GM23338 (cell line): ENCODE measurements around the gene KIF6. TPM values are rescaled to one million over a fixed set of nuclear protein-coding genes. Genes with fewer than 3 reads are reported as not detected.

Experiments
- ATAC-seq: fragments of 200-7000 bp; cut with Tn5 transposase; 3 replicates; pipeline ENCODE4 v1.9.1; 2020
- DNase-seq: peaks from one replicate; pipeline ENCODE4 v3.0.0-alpha.2; 2015; ENCODE audit warnings: low spot score
- H2AFZ ChIP-seq: fragments of 200-600 bp; sonication (generic); 2 replicates; pipeline ENCODE4 v1.8.0; 2016; ENCODE audit warnings: antibody characterized with exemption, mild to moderate bottlenecking, moderate library complexity
- H3F3A ChIP-seq: fragments of 200-600 bp; sonication (generic); replicated peaks from 2 replicates; pipeline ENCODE4 v1.8.0; 2017; ENCODE audit warnings: antibody characterized with exemption, mixed run types, low read depth
- H3K27ac ChIP-seq: fragments of 200-600 bp; sonication (generic); 2 replicates; pipeline ENCODE4 v1.6.1; 2016; ENCODE audit warnings: low read depth
- H3K27me3 ChIP-seq: fragments of 200-600 bp; sonication (generic); 2 replicates; pipeline ENCODE4 v1.8.0; 2016; ENCODE audit warnings: mild to moderate bottlenecking, mixed run types, moderate library complexity; ENCODE audit not compliant: insufficient read depth
- H3K36me3 ChIP-seq: fragments of 200-600 bp; sonication (generic); 2 replicates; pipeline ENCODE4 v1.8.0; 2016; ENCODE audit warnings: mild to moderate bottlenecking; ENCODE audit not compliant: insufficient read depth
- H3K4me1 ChIP-seq: fragments of 200-600 bp; sonication (generic); 2 replicates; pipeline ENCODE4 v1.8.0; 2016; ENCODE audit warnings: mild to moderate bottlenecking, moderate library complexity; ENCODE audit not compliant: insufficient read depth
- H3K4me2 ChIP-seq: fragments of 200-600 bp; sonication (generic); 2 replicates; pipeline ENCODE4 v1.7.1; 2017; ENCODE audit warnings: mixed run types
- H3K4me3 ChIP-seq: fragments of 200-600 bp; sonication (generic); 2 replicates; pipeline ENCODE4 v1.6.1; 2016; ENCODE audit warnings: mixed run types
- H3K79me2 ChIP-seq: fragments of 200-600 bp; sonication (generic); replicated peaks from 2 replicates; pipeline ENCODE4 v1.8.0; 2017; ENCODE audit warnings: mild to moderate bottlenecking; ENCODE audit not compliant: insufficient read depth
- H3K9me2 ChIP-seq: fragments of 200-600 bp; sonication (generic); 2 replicates; pipeline ENCODE4 v1.8.0; 2017; ENCODE audit not compliant: insufficient read depth
- H4K20me1 ChIP-seq: fragments of 200-600 bp; sonication (generic); replicated peaks from 2 replicates; pipeline ENCODE4 v1.8.0; 2017; ENCODE audit warnings: mild to moderate bottlenecking; ENCODE audit not compliant: insufficient read depth
- H3K27ac Mint-ChIP-seq: 2 replicates; pipeline ENCODE4 v1.8.0; 2020; ENCODE audit warnings: inconsistent platforms, mild to moderate bottlenecking, moderate library complexity, mixed read lengths
- H3K27me3 Mint-ChIP-seq: 3 replicates; pipeline ENCODE4 v1.8.0; 2022; ENCODE audit warnings: low read depth, mild to moderate bottlenecking, moderate library complexity, mixed read lengths, inconsistent platforms; ENCODE audit not compliant: insufficient read depth, poor library complexity
- H3K36me3 Mint-ChIP-seq: 3 replicates; pipeline ENCODE4 v1.8.0; 2021; ENCODE audit warnings: low read depth, mild to moderate bottlenecking, inconsistent platforms, moderate library complexity, mixed read lengths
- H3K4me1 Mint-ChIP-seq: 3 replicates; pipeline ENCODE4 v1.8.0; 2020; ENCODE audit warnings: mild to moderate bottlenecking, inconsistent platforms, mixed read lengths
- H3K4me3 Mint-ChIP-seq: 3 replicates; pipeline ENCODE4 v1.8.0; 2021; ENCODE audit warnings: moderate library complexity, mild to moderate bottlenecking, inconsistent platforms, mixed read lengths
- H3K9me3 Mint-ChIP-seq: 3 replicates; pipeline ENCODE4 v1.8.0; 2020; ENCODE audit warnings: moderate library complexity, mild to moderate bottlenecking, inconsistent platforms, mixed read lengths
- CREB1 ChIP-seq: fragments of 250-450 bp; sonication (Bioruptor Pico); IDR thresholded peaks from 2 replicates; pipeline ENCODE4 v1.5.0; 2020; ENCODE audit warnings: low read depth, mild to moderate bottlenecking, moderate library complexity
- CTCF ChIP-seq, 2 experiments: fragments of 200-600 bp in 1 of 2; sonication (generic) in 1 of 2; conservative IDR thresholded peaks; 2 replicates each; pipeline versions ENCODE4 v1.5.1 to v1.6.1; 2016 to 2017; ENCODE audit warnings: antibody characterized with exemption in 2 of 2, low read depth in 2 of 2, mild to moderate bottlenecking in 2 of 2, moderate library complexity in 1 of 2
- ETS1 ChIP-seq: IDR thresholded peaks from 2 replicates; pipeline ENCODE4 v1.6.1; 2016; ENCODE audit warnings: antibody characterized with exemption
- EZH2 ChIP-seq: fragments of 200-600 bp; sonication (generic); IDR thresholded peaks from one replicate; pipeline ENCODE4 v1.8.0; 2017; ENCODE audit warnings: antibody characterized with exemption, mild to moderate bottlenecking, low read depth; ENCODE audit not compliant: unreplicated experiment
- EZH2phosphoT487 ChIP-seq: fragments of 200-600 bp; sonication (generic); IDR thresholded peaks from one replicate; pipeline ENCODE4 v1.8.1; 2018; ENCODE audit warnings: antibody characterized with exemption; ENCODE audit not compliant: unreplicated experiment
- NANOG ChIP-seq: IDR thresholded peaks from 2 replicates; pipeline ENCODE4 v1.6.1; 2016; ENCODE audit warnings: antibody characterized with exemption, borderline replicate concordance
- POLR2AphosphoS5 ChIP-seq: IDR thresholded peaks from 2 replicates; pipeline ENCODE4 v1.6.1; 2016; ENCODE audit warnings: antibody characterized with exemption, low read depth
- REST ChIP-seq: IDR thresholded peaks from one replicate; pipeline ENCODE4 v1.6.1; 2018; ENCODE audit warnings: antibody characterized with exemption; ENCODE audit not compliant: unreplicated experiment
- ZNF114 ChIP-seq: fragments of 250-450 bp; sonication (Bioruptor Pico); IDR thresholded peaks from 2 replicates; pipeline ENCODE4 v1.5.0; 2020; ENCODE audit warnings: mild to moderate bottlenecking, moderate library complexity
- ZNF331 ChIP-seq: fragments of 250-450 bp; sonication (Bioruptor Pico); IDR thresholded peaks from 2 replicates; pipeline ENCODE4 v1.5.0; 2020; ENCODE audit warnings: low read depth, mild to moderate bottlenecking, moderate library complexity
- ZNF462 ChIP-seq: fragments of 250-450 bp; sonication (Bioruptor Pico); IDR thresholded peaks from 2 replicates; pipeline ENCODE4 v1.5.0; 2020; ENCODE audit warnings: mild to moderate bottlenecking, moderate library complexity
- polyA plus RNA-seq: library from polyadenylated mRNA; unstranded; fragments of >200 nt; fragmentation: Nextera tagmentation; extraction: Ambion mirVana; gene quantifications from 2 replicates; pipeline ENCODE4 v1.2.1, GENCODE V29; 2016
- total RNA-seq: library from RNA; depleted of rRNA; stranded (reverse); fragments of >200 nt; shearing (Covaris generic); gene quantifications from 2 replicates; pipeline ENCODE4 v1.2.3, GENCODE V29; 2014

Gene KIF6
- total and polyA plus RNA-seq, 2 experiments from 2014 or later: 0.87 to 1.7 TPM

- no peak overlapping the region for H3K27ac ChIP-seq
- no peak overlapping the region for H3K27ac Mint-ChIP-seq
- DNase-seq (no peak), ATAC-seq (no peak)
- H3K4me3 Mint-ChIP-seq: no peak overlapping the region
- H3K79me2 ChIP-seq: no peaks in the 10 kb centered on the region
- no peaks in the 10 kb centered on the region for H4K20me1 ChIP-seq
- TF ChIP-seq CREB1 (CRISPR knock-in tag) (no peak), ZNF462 (CRISPR knock-in tag) (no peak), NANOG (no peak), EZH2phosphoT487 (no peak), ETS1 (no peak), ZNF331 (CRISPR knock-in tag) (no peak), ZNF114 (CRISPR knock-in tag) (no peak), EZH2 (no peak), REST (no peak), POLR2AphosphoS5 (no peak), CTCF (conservative IDR thresholded peaks at IDR 0.05; ENCODE audit: low read depth in 2 of 2) (no peak)
- H3K4me2 ChIP-seq: no peak overlapping the region
- no peaks in the 10 kb centered on the region for H3K27me3 Mint-ChIP-seq
- no peak overlapping the region for H3K4me3 ChIP-seq
- no peaks in the 10 kb centered on the region for H3F3A ChIP-seq
- no peaks in the 10 kb centered on the region for H3K4me1 ChIP-seq
- H3K9me2 ChIP-seq: 0 out of 2 replicates have a peak, but pooled peaks cover 3% of the 10 kb centered on the region
- no peaks in the 10 kb centered on the region for H3K27me3 ChIP-seq
- H3K9me3 Mint-ChIP-seq: no peaks in the 10 kb centered on the region; the same call in 2 of the 3 replicates
- no peaks in the 10 kb centered on the region for H3K36me3 Mint-ChIP-seq
- no peaks in the 10 kb centered on the region for H3K36me3 ChIP-seq
- no peak overlapping the region for H2AFZ ChIP-seq
- H3K4me1 Mint-ChIP-seq: no peaks in the 10 kb centered on the region
These were observed 207.5 kb downstream of the KIF6 start for GRCh38 chr6:39517756-39518155.
